H9 (cell line): ENCODE results near the gene NBEAL2. TPM values are rescaled to one million over a fixed set of nuclear protein-coding genes. Genes with fewer than 3 reads are reported as not detected.

ENCODE experiments used
- DNase-seq: peaks from one replicate; pipeline ENCODE4 v3.0.0-alpha.2; 2017
- H2AFZ ChIP-seq: one replicate; pipeline ENCODE4 v1.6.1; 2013; ENCODE audit warnings: mild to moderate bottlenecking, low read length, control low read depth, moderate library complexity
- H2AK5ac ChIP-seq: 2 replicates; pipeline ENCODE4 v1.6.1; 2013; ENCODE audit warnings: low read length, control low read depth, mixed read lengths; ENCODE audit not compliant: insufficient read length
- H2BK120ac ChIP-seq: one replicate; pipeline ENCODE4 v1.6.1; 2013; ENCODE audit warnings: low read depth, mild to moderate bottlenecking, low read length, control low read depth, inconsistent platforms; ENCODE audit not compliant: poor library complexity, severe bottlenecking
- H2BK12ac ChIP-seq: 2 replicates; pipeline ENCODE4 v1.6.1; 2013; ENCODE audit warnings: low read length, control low read depth, mixed read lengths, low read depth; ENCODE audit not compliant: insufficient read length
- H2BK15ac ChIP-seq: 2 replicates; pipeline ENCODE4 v1.6.1; 2013; ENCODE audit warnings: low read depth, low read length, control low read depth
- H2BK20ac ChIP-seq: one replicate; pipeline ENCODE4 v1.6.1; 2013; ENCODE audit warnings: low read depth, mild to moderate bottlenecking, low read length, control low read depth, inconsistent platforms; ENCODE audit not compliant: poor library complexity, severe bottlenecking
- H2BK5ac ChIP-seq: 2 replicates; pipeline ENCODE4 v1.6.1; 2013; ENCODE audit warnings: low read length, control low read depth, mixed read lengths; ENCODE audit not compliant: insufficient read length
- H3K14ac ChIP-seq: 2 replicates; pipeline ENCODE4 v1.6.1; 2013; ENCODE audit warnings: low read length, control low read depth; ENCODE audit not compliant: insufficient read depth
- H3K18ac ChIP-seq: 2 replicates; pipeline ENCODE4 v1.6.1; 2013; ENCODE audit warnings: low read depth, mild to moderate bottlenecking, mixed read lengths, low read length, control low read depth; ENCODE audit not compliant: insufficient read length
- H3K23ac ChIP-seq: 2 replicates; pipeline ENCODE4 v1.6.1; 2013; ENCODE audit warnings: low read length, control low read depth, mixed read lengths, low read depth; ENCODE audit not compliant: insufficient read length
- H3K23me2 ChIP-seq: 2 replicates; pipeline ENCODE4 v1.6.1; 2013; ENCODE audit warnings: low read depth, mild to moderate bottlenecking, mixed read lengths, low read length, control low read depth; ENCODE audit not compliant: insufficient read length, poor library complexity, severe bottlenecking
- H3K27ac ChIP-seq: 2 replicates; pipeline ENCODE4 v1.5.1; 2013; ENCODE audit warnings: low read length, control low read depth, mixed read lengths, low read depth; ENCODE audit not compliant: insufficient read length
- H3K27me3 ChIP-seq: 2 replicates; pipeline ENCODE4 v1.6.1; 2013; ENCODE audit warnings: low read length, control low read depth, inconsistent platforms; ENCODE audit not compliant: insufficient read depth
- H3K4ac ChIP-seq: 2 replicates; pipeline ENCODE4 v1.6.1; 2013; ENCODE audit warnings: low read depth, mild to moderate bottlenecking, control low read depth, inconsistent platforms, low read length, moderate library complexity
- H3K4me1 ChIP-seq: 2 replicates; pipeline ENCODE4 v1.6.1; 2013; ENCODE audit warnings: low read length, control low read depth, inconsistent platforms; ENCODE audit not compliant: insufficient read depth
- H3K4me2 ChIP-seq: 2 replicates; pipeline ENCODE4 v1.6.1; 2013; ENCODE audit warnings: low read length, control low read depth, mixed read lengths; ENCODE audit not compliant: insufficient read length, insufficient read depth
- H3K56ac ChIP-seq: 2 replicates; pipeline ENCODE4 v1.6.1; 2013; ENCODE audit warnings: low read depth, mild to moderate bottlenecking, mixed read lengths, low read length, control low read depth; ENCODE audit not compliant: insufficient read length
- H3K79me1 ChIP-seq: 2 replicates; pipeline ENCODE4 v1.6.1; 2013; ENCODE audit warnings: low read depth, mild to moderate bottlenecking, moderate library complexity, low read length, control low read depth, inconsistent platforms; ENCODE audit not compliant: insufficient read depth, poor library complexity, severe bottlenecking
- H3K79me2 ChIP-seq: 2 replicates; pipeline ENCODE4 v1.6.1; 2013; ENCODE audit warnings: low read length, control low read depth, inconsistent platforms; ENCODE audit not compliant: insufficient read depth
- H3K9ac ChIP-seq: 2 replicates; pipeline ENCODE4 v1.6.1; 2013; ENCODE audit warnings: low read length, control low read depth, mixed read lengths; ENCODE audit not compliant: insufficient read length; ENCODE audit errors: extremely low read depth
- H3K9me3 ChIP-seq: one replicate; pipeline ENCODE4 v1.6.1; 2013; ENCODE audit warnings: low read depth, low read length, inconsistent platforms; ENCODE audit not compliant: control insufficient read depth
- H3T11ph ChIP-seq: one replicate; pipeline ENCODE4 v1.6.1; 2013; ENCODE audit warnings: mild to moderate bottlenecking, low read length, control low read depth, inconsistent platforms
- H4K20me1 ChIP-seq: one replicate; pipeline ENCODE4 v1.6.1; 2013; ENCODE audit not compliant: control insufficient read depth, insufficient read length, insufficient read depth
- H4K5ac ChIP-seq: 2 replicates; pipeline ENCODE4 v1.6.1; 2013; ENCODE audit warnings: low read depth, mild to moderate bottlenecking, mixed read lengths, low read length, control low read depth; ENCODE audit not compliant: insufficient read length
- H4K8ac ChIP-seq: replicated peaks from 2 replicates; pipeline ENCODE4 v1.6.1; 2013; ENCODE audit warnings: low read length, control low read depth, mixed read lengths, low read depth; ENCODE audit not compliant: insufficient read length
- H4K91ac ChIP-seq: 2 replicates; pipeline ENCODE4 v1.6.1; 2013; ENCODE audit warnings: low read depth, mild to moderate bottlenecking, moderate library complexity, mixed read lengths, low read length, control low read depth; ENCODE audit not compliant: insufficient read length
- H3K27ac Mint-ChIP-seq, 3 experiments: 2 replicates in 2 of 3; 3 replicates in 1 of 3; pipeline ENCODE4 v1.8.0; 2020 to 2021; ENCODE audit warnings: mixed read lengths in 3 of 3, mild to moderate bottlenecking in 1 of 3, moderate library complexity in 1 of 3
- H3K27me3 Mint-ChIP-seq: 2 replicates; pipeline ENCODE4 v1.8.0; 2021; ENCODE audit warnings: low read depth, mild to moderate bottlenecking, moderate library complexity, mixed read lengths
- H3K36me3 Mint-ChIP-seq, 3 experiments: 2 replicates in 2 of 3; 3 replicates in 1 of 3; pipeline ENCODE4 v1.8.0; 2020 to 2021; ENCODE audit warnings: low read depth in 3 of 3, mixed read lengths in 3 of 3; ENCODE audit not compliant: insufficient read depth in 1 of 3
- H3K4me1 Mint-ChIP-seq, 2 experiments: 2 replicates each; pipeline ENCODE4 v1.8.0; 2020; ENCODE audit warnings: mixed read lengths in 2 of 2
- H3K4me3 Mint-ChIP-seq, 2 experiments: 2 replicates in 1 of 2; 3 replicates in 1 of 2; pipeline ENCODE4 v1.8.0; 2020 to 2021; ENCODE audit warnings: mild to moderate bottlenecking in 2 of 2, mixed read lengths in 2 of 2, moderate library complexity in 1 of 2
- H3K9me3 Mint-ChIP-seq, 2 experiments: 2 replicates in 1 of 2; 3 replicates in 1 of 2; pipeline ENCODE4 v1.8.0; 2020; ENCODE audit warnings: mild to moderate bottlenecking in 2 of 2, mixed read lengths in 2 of 2, moderate library complexity in 1 of 2
- WGBS: extraction: QIAGEN DNeasy Blood & Tissue Kit; methylation state at CpG from one replicate; pipeline ENCODE4 v1.1.7; 2013; ENCODE audit warnings: missing lambda C conversion rate, low lambda C conversion rate, mixed read lengths; ENCODE audit not compliant: insufficient read length; ENCODE audit errors: extremely low coverage; 5-methylcytosine and 5-hydroxymethylcytosine counted together
- total RNA-seq: library from RNA; stranded (reverse); gene quantifications from 2 replicates; pipeline ENCODE4 v1.2.1, GENCODE V29; 2021
- TF ChIP-seq, protein P1 (sequence below): fragments of 200-600 bp; sonication (generic); conservative IDR thresholded peaks from 3 replicates; pipeline ENCODE4 v1.8.0; 2021; ENCODE audit warnings: antibody characterized with exemption, mild to moderate bottlenecking

NBEAL2 gene
- total RNA-seq, 1 experiment from 2014 or later = 52.1 TPM

- Histone ChIP-seq H3K14ac (no peak overlapping the region), H4K20me1 (no peaks in the 10 kb centered on the region), H3T11ph (no peak overlapping the region), H2BK15ac (no peak overlapping the region), H2BK5ac (no peak overlapping the region), H2BK120ac (no peak overlapping the region), H4K5ac (no peak overlapping the region), H2AFZ (no peak overlapping the region), H3K4me1 (no peaks in the 10 kb centered on the region), H3K23me2 (no peaks in the 10 kb centered on the region), H3K79me2 (no peaks in the 10 kb centered on the region), H3K9ac (no peak overlapping the region), H3K27ac (no peak overlapping the region), H2BK20ac (no peak overlapping the region), H3K23ac (no peak overlapping the region), H3K4ac (no peak overlapping the region), H3K79me1 (no peaks in the 10 kb centered on the region), H2AK5ac (no peak overlapping the region), H3K4me2 (no peak overlapping the region), H3K9me3 (no peaks in the 10 kb centered on the region), H3K27me3 (no peaks in the 10 kb centered on the region), H3K56ac (no peak overlapping the region), H4K91ac (no peak overlapping the region), H3K18ac (no peak overlapping the region), H4K8ac (no peak overlapping the region), H2BK12ac (no peak overlapping the region)
- no CpG with 5 or more reads among the region's 5 CpGs for WGBS
- no peak overlapping the region for H3K4me3 Mint-ChIP-seq
- H3K27ac Mint-ChIP-seq = peak overlapping the region in 1 of 3 experiments; percentile 66; a peak in 1 of 7 replicates
- H3K4me1 Mint-ChIP-seq = no peaks in the 10 kb centered on the region
- no peaks in the 10 kb centered on the region for H3K27me3 Mint-ChIP-seq
- TF ChIP-seq, protein P1, sequence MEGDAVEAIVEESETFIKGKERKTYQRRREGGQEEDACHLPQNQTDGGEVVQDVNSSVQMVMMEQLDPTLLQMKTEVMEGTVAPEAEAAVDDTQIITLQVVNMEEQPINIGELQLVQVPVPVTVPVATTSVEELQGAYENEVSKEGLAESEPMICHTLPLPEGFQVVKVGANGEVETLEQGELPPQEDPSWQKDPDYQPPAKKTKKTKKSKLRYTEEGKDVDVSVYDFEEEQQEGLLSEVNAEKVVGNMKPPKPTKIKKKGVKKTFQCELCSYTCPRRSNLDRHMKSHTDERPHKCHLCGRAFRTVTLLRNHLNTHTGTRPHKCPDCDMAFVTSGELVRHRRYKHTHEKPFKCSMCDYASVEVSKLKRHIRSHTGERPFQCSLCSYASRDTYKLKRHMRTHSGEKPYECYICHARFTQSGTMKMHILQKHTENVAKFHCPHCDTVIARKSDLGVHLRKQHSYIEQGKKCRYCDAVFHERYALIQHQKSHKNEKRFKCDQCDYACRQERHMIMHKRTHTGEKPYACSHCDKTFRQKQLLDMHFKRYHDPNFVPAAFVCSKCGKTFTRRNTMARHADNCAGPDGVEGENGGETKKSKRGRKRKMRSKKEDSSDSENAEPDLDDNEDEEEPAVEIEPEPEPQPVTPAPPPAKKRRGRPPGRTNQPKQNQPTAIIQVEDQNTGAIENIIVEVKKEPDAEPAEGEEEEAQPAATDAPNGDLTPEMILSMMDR = no peak
- H3K36me3 Mint-ChIP-seq = peaks cover 25 to 61% (median 57%) of the 10 kb centered on the region in 3 experiments
- no peak for DNase-seq
- H3K9me3 Mint-ChIP-seq = no peaks in the 10 kb centered on the region
Observed at GRCh38 chr3:47042231-47042791, 62.8 kb downstream of the NBEAL2 start.
